NT2/D1 (cell line): ENCODE data around the gene SLC28A1.

Source experiments
- DNase-seq: peaks from one replicate; pipeline ENCODE4 v3.0.0-alpha.2; 2011; ENCODE audit warnings: low read depth, low spot score
- H3K27me3 ChIP-seq: 2 replicates; pipeline ENCODE4 v1.6.0; 2011; ENCODE audit warnings: mild to moderate bottlenecking; ENCODE audit not compliant: insufficient read length, insufficient read depth
- H3K36me3 ChIP-seq: 2 replicates; pipeline ENCODE4 v1.6.1; 2011; ENCODE audit warnings: mild to moderate bottlenecking, low read length, mixed read lengths; ENCODE audit not compliant: insufficient read depth, insufficient read length
- H3K4me1 ChIP-seq: 2 replicates; pipeline ENCODE4 v1.5.1; 2011; ENCODE audit not compliant: insufficient read depth, insufficient read length
- H3K4me3 ChIP-seq: 2 replicates; pipeline ENCODE4 v1.5.1; 2011; ENCODE audit warnings: low read depth; ENCODE audit not compliant: insufficient read length
- H3K9ac ChIP-seq: 2 replicates; pipeline ENCODE4 v1.6.0; 2011; ENCODE audit warnings: low read depth; ENCODE audit not compliant: insufficient read length
- H3K9me3 ChIP-seq: 2 replicates; pipeline ENCODE4 v1.5.1; 2011; ENCODE audit warnings: mild to moderate bottlenecking, low read length; ENCODE audit not compliant: insufficient read depth
- SUZ12 ChIP-seq: IDR thresholded peaks from 2 replicates; pipeline ENCODE4 v1.6.1; 2011; ENCODE audit not compliant: insufficient read length, insufficient read depth; ENCODE audit errors: extremely low read depth
- YY1 ChIP-seq: IDR thresholded peaks from 2 replicates; pipeline ENCODE4 v1.6.1; 2011; ENCODE audit not compliant: insufficient read length, insufficient read depth
- ZNF274 ChIP-seq: IDR thresholded peaks from 2 replicates; pipeline ENCODE4 v1.6.1; 2011; ENCODE audit warnings: mild to moderate bottlenecking, low read depth, low read length

SLC28A1 gene

DNA sequence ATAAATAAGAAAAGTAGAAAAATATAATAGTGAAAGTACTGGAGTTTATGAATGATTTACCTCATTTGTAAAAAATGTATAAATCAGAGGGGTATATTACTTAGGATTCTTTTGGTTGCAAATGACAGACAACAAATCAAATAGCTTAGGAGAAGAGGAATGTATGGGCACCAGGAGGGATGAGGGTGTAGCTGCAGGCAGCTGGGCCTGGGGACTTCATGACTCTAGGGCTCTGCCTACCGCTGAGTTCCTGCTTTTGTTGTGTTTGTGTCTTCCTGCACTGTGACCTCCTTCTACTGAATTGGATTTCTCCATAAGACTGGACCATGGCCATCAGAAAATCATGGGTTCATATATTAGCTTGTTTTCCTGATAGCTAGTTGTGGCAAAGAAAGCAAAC lies 69.3 kb downstream of the SLC28A1 start:
- no peak for TF ChIP-seq ZNF274
- no peak for TF ChIP-seq SUZ12
- no peak for TF ChIP-seq YY1
- Histone ChIP-seq H3K4me1 (peaks cover 3% of the 10 kb centered on the region), H3K4me3 (no peak overlapping the region), H3K9me3 (0 out of 2 replicates have a peak, but pooled peaks cover 8% of the 10 kb centered on the region), H3K27me3 (peaks cover 4% of the 10 kb centered on the region), H3K36me3 (no peaks in the 10 kb centered on the region), H3K9ac (no peak overlapping the region)
- no peak for DNase-seq

DNA sequence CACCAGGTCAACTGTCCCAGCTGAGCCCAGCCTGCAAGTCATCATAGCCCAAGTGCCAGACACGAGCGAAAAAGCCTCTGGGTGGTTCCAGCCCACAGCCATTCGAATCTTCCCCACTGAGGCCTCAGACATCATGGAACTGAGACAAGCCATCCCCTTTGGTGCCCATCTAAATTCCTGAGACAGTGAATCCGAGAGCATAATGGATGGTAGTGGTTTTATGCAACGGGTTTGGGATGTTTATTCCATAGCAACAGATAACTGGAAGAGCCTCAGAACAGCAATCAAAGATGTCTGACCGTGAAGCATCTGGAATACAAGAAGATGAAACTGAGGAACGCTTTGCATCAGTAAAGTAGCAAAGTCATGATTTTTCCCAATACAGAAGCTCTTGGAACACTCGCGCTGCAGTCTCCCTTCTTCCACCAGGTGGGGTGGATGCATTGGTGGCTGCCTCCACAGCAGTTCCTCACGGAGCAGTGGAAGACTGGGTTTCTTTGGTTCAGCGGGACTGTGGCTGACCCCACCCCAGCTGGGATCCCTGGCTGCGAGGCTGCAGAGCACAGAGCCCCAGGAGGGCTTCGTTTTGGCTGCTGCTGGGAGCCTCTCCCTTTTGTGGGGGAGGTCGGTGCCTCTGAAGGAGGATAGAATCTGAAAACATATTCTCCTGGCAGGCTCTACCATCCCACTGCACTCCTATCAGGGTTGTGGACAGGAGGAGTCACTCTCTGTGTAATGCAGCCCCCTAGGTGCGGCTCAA lies 70.8 kb downstream of the SLC28A1 start:
- no peak overlapping the region for H3K4me3 ChIP-seq
- peak; percentile 43 for DNase-seq
- no peak overlapping the region for H3K9ac ChIP-seq
- H3K9me3 ChIP-seq, result 0 out of 2 replicates have a peak, but pooled peaks cover 8% of the 10 kb centered on the region
- peaks cover 3% of the 10 kb centered on the region for H3K4me1 ChIP-seq
- no peak for TF ChIP-seq SUZ12
- TF ChIP-seq ZNF274, result no peak
- TF ChIP-seq YY1, result no peak
- H3K36me3 ChIP-seq, result no peaks in the 10 kb centered on the region
- peaks cover 4% of the 10 kb centered on the region for H3K27me3 ChIP-seq

DNA sequence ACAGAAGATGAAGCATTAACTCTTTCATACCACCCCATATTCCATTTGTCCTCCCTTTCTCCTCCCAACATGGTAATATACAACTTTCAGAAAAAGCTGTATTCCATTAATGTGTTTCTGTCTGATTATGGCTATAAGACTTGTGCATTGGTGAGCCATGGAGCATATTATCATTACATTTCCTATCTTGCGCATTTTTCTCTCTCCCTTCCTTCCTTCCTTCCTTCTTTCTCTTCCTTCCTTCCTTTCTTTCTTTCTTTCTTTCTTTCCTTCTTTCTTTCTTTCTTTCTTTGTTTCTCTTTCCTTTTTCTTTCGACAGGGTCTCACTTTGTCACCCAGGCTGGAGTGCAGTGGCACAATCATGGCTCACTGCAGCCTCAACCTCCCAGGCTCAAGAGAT lies 71.7 kb downstream of the SLC28A1 start:
- DNase-seq, result no peak
- Histone ChIP-seq H3K9me3 (0 out of 2 replicates have a peak, but pooled peaks cover 8% of the 10 kb centered on the region), H3K4me1 (peaks cover 3% of the 10 kb centered on the region), H3K9ac (no peak overlapping the region), H3K27me3 (peaks cover 4% of the 10 kb centered on the region), H3K4me3 (no peak overlapping the region), H3K36me3 (no peaks in the 10 kb centered on the region)
- TF ChIP-seq YY1 (no peak), SUZ12 (no peak), ZNF274 (no peak)

DNA sequence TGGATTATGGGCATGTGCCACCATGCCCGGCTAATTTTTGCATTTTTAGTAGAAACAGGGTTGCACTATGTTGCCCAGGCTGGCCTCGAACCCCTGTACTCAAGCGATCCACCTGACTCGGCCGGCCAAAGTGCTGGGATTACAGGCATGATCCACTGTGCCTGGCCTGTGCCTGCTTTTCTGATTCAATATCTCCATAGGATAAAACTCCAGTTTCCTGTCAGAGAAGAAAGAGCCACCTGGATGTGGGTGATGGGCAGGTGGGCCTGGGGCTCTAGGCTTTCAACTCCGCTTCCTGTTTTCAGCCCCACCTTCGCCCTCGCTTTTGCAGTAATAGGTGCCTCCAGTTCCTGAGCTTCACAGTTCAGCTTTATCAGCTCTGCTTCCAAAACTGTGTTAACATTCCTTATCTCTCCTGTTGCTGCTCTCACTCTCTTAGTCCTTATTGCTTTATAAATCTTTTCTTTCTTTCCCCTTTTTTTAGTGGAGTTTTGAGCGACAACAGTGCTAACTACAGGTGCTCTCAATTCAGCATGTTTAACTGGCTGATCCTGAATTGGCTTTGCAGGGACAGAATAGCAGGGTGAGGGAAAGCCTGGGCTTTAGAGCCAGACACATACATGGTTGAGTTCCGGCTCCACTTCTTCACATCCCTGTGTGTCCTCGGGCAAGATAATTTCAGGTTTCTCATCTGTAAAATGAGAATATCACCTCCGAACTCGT lies 76.1 kb downstream of the SLC28A1 start:
- H3K9ac ChIP-seq, result peak overlapping the region; percentile 23
- peaks cover 4% of the 10 kb centered on the region for H3K27me3 ChIP-seq
- peaks cover 24% of the 10 kb centered on the region for H3K9me3 ChIP-seq
- no peak for DNase-seq
- H3K4me1 ChIP-seq, result peaks cover 3% of the 10 kb centered on the region
- H3K4me3 ChIP-seq, result no peak overlapping the region
- H3K36me3 ChIP-seq, result no peaks in the 10 kb centered on the region
- TF ChIP-seq SUZ12 (no peak), ZNF274 (no peak), YY1 (no peak)

DNA sequence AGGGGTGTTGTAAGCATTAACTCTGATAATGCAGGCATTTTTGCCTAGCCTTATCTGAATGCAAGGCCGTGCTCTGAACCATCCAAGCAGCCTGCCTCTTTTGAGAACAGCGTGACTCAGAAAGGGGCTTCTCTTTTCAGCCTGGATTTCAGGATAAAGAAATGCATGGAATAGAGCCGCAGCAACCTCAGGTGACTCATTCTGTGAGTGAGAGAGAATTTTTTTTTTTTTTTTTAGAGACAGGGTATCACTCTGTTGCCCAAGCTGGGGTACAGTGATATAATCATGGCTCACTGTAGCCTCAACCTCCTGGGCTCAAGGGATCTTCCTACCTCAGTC lies 76.6 kb downstream of the SLC28A1 start:
- no peak overlapping the region for H3K4me3 ChIP-seq
- TF ChIP-seq ZNF274, result no peak
- TF ChIP-seq SUZ12, result no peak
- TF ChIP-seq YY1, result no peak
- H3K9me3 ChIP-seq, result peaks cover 26% of the 10 kb centered on the region
- peaks cover 3% of the 10 kb centered on the region for H3K4me1 ChIP-seq
- H3K9ac ChIP-seq, result no peak overlapping the region
- DNase-seq, result no peak
- peaks cover 1% of the 10 kb centered on the region for H3K27me3 ChIP-seq
- H3K36me3 ChIP-seq, result no peaks in the 10 kb centered on the region

DNA sequence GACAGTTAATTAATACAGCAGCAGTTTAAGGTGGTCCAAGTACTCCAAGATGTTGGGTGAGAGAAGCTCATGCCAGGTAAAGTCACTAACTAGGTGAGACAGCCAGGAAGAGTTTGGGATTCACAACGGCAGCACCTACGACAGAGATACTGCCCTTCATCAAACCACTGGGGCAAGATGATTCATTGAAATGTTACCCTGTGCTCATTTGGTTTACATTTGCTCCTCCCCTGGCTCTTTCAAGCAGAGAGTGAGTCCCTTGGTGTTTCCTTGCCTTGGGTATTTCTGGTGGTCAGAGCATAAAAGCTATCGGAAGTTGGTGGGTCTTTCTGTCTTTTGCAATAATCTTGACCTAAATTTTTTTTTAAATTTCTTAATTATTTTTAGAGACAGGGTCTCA lies 77.2 kb downstream of the SLC28A1 start:
- no peaks in the 10 kb centered on the region for H3K27me3 ChIP-seq
- no peak for TF ChIP-seq SUZ12
- no peak for DNase-seq
- H3K4me1 ChIP-seq, result peaks cover 3% of the 10 kb centered on the region
- H3K36me3 ChIP-seq, result no peaks in the 10 kb centered on the region
- H3K9me3 ChIP-seq, result peaks cover 33% of the 10 kb centered on the region
- no peak overlapping the region for H3K9ac ChIP-seq
- no peak overlapping the region for H3K4me3 ChIP-seq

DNA sequence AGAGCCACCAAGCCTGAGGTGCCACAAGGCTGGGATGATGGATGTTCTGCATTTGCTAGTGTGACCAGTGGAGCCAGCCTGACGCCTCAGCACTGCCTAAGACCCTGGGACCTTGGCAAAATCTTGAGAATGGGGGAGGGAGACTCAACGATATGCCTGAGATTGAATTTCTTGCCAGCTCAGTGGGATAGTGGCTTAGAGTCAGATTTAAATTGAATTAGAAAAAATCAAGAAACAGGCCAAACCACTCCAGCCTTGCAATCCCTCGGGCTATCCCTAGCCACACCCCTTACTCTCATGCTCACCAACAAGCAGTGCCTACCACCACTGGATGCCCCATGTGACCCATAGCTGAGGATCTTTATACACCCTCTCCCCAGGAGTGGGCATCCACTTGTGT lies 78.5 kb downstream of the SLC28A1 start:
- DNase-seq, result no peak
- peaks cover 3% of the 10 kb centered on the region for H3K4me1 ChIP-seq
- H3K4me3 ChIP-seq, result no peak overlapping the region
- no peaks in the 10 kb centered on the region for H3K36me3 ChIP-seq
- no peaks in the 10 kb centered on the region for H3K27me3 ChIP-seq
- TF ChIP-seq SUZ12 (no peak), YY1 (no peak), ZNF274 (no peak)
- H3K9me3 ChIP-seq, result peaks cover 29% of the 10 kb centered on the region
- H3K9ac ChIP-seq, result no peak overlapping the region

DNA sequence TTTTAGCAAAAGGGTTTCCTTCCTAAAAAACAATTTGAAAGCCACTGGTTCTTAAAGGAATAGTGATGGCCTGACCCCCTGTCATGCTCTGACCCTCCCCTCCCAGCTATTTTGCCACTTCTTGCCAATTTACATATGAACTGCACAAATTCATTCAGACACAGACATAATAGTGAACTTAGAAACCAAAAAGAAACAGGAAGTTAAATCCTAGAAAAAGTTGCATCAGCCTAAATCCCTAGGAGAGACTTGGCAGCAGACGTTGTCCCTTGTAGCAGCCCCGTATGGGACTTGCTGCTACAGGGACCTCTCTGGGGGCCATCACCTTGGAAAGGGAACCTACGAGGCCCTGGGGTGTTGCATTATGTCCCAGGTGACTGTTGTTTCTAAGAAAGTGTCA lies 82.9 kb downstream of the SLC28A1 start:
- TF ChIP-seq SUZ12, result no peak
- TF ChIP-seq YY1, result no peak
- TF ChIP-seq ZNF274, result no peak
- Histone ChIP-seq H3K4me1 (no peaks in the 10 kb centered on the region), H3K9me3 (peaks cover 29% of the 10 kb centered on the region), H3K27me3 (no peaks in the 10 kb centered on the region), H3K36me3 (no peaks in the 10 kb centered on the region), H3K4me3 (no peak overlapping the region), H3K9ac (no peak overlapping the region)
- no peak for DNase-seq
